ENCODE results near the gene FCHO2. TPM values are rescaled to one million over a fixed set of nuclear protein-coding genes. Genes with fewer than 3 reads are reported as not detected.

Gene FCHO2
- total RNA-seq, 1 experiment from 2014 or later = 5.8 TPM

- no peak overlapping the region for H2AK5ac ChIP-seq (ENCODE audit: insufficient read length, low read length)
- H3K23me2 ChIP-seq (ENCODE audit: insufficient read length, low read depth, low read length, poor library complexity, severe bottlenecking) = no peaks in the 10 kb centered on the region
- no peak overlapping the region for H3K14ac ChIP-seq (ENCODE audit: insufficient read depth, low read length)
- H3K4me2 ChIP-seq (ENCODE audit: insufficient read depth, insufficient read length, low read length) = no peak overlapping the region
- H2BK120ac ChIP-seq (ENCODE audit: low read depth, low read length, poor library complexity, severe bottlenecking) = no peak overlapping the region
- H3K18ac ChIP-seq (ENCODE audit: insufficient read length, low read depth, low read length) = no peak overlapping the region
- no peak overlapping the region for H4K8ac ChIP-seq (replicated peaks; ENCODE audit: insufficient read length, low read depth, low read length)
- peaks cover 2 to 26% (median 17%) of the 10 kb centered on the region in 3 experiments; a peak in 6 of 7 replicates for H3K36me3 Mint-ChIP-seq (ENCODE audit: insufficient read depth in 1 of 3, low read depth in 3 of 3)
- H2BK12ac ChIP-seq (ENCODE audit: insufficient read length, low read depth, low read length) = no peak overlapping the region
- no peaks in the 10 kb centered on the region for H3K4me1 Mint-ChIP-seq
- DNase-seq = no peak
- no peak overlapping the region for H4K91ac ChIP-seq (ENCODE audit: insufficient read length, low read depth, low read length)
- H3K79me2 ChIP-seq (ENCODE audit: insufficient read depth, low read length) = no peaks in the 10 kb centered on the region
- no peak overlapping the region for H3T11ph ChIP-seq (ENCODE audit: low read length)
- H3K9me3 ChIP-seq (ENCODE audit: control insufficient read depth, low read depth, low read length) = no peaks in the 10 kb centered on the region
- no peak overlapping the region for H3K27ac Mint-ChIP-seq
- no peaks in the 10 kb centered on the region for H3K79me1 ChIP-seq (ENCODE audit: insufficient read depth, low read depth, low read length, poor library complexity, severe bottlenecking)
- no peaks in the 10 kb centered on the region for H3K4me1 ChIP-seq (ENCODE audit: insufficient read depth, low read length)
- H2BK5ac ChIP-seq (ENCODE audit: insufficient read length, low read length) = no peak overlapping the region
- H3K27me3 Mint-ChIP-seq (ENCODE audit: low read depth) = no peaks in the 10 kb centered on the region
- no CpG with 5 or more reads among the region's 1 CpG for WGBS (ENCODE audit: extremely low coverage, insufficient read length, low lambda C conversion rate)
- H2BK20ac ChIP-seq (ENCODE audit: low read depth, low read length, poor library complexity, severe bottlenecking) = no peak overlapping the region
- no peaks in the 10 kb centered on the region for H3K27me3 ChIP-seq (ENCODE audit: insufficient read depth, low read length)
- no peaks in the 10 kb centered on the region for H4K20me1 ChIP-seq (ENCODE audit: control insufficient read depth, insufficient read depth, insufficient read length)
- no peak overlapping the region for H2BK15ac ChIP-seq (ENCODE audit: low read depth, low read length)
- H2AFZ ChIP-seq (ENCODE audit: low read length) = no peak overlapping the region
- H3K4ac ChIP-seq (ENCODE audit: low read depth, low read length) = no peak overlapping the region
- no peak overlapping the region for H3K23ac ChIP-seq (ENCODE audit: insufficient read length, low read depth, low read length)
- H3K4me3 Mint-ChIP-seq = no peak overlapping the region
- H3K9me3 Mint-ChIP-seq = peaks cover 0 to 6% of the 10 kb centered on the region in 2 experiments; a peak in 1 of 5 replicates
- TF ChIP-seq CTCF (conservative IDR thresholded peaks at IDR 0.05) = no peak
- no peak overlapping the region for H3K27ac ChIP-seq (ENCODE audit: insufficient read length, low read depth, low read length)
- no peak overlapping the region for H4K5ac ChIP-seq (ENCODE audit: insufficient read length, low read depth, low read length)
- H3K56ac ChIP-seq (ENCODE audit: insufficient read length, low read depth, low read length) = no peak overlapping the region
- H3K9ac ChIP-seq (ENCODE audit: extremely low read depth, insufficient read length, low read length) = no peak overlapping the region
Measured at GRCh38 chr5:72994578-72994977, 38.7 kb downstream of the FCHO2 start.
